ENCODE data around the gene DUSP9.

DUSP9 gene

GRCh38 chrX:153637121-153638040 is 9.6 kb upstream of the DUSP9 start:
- no peak for DNase-seq

GRCh38 chrX:153638041-153638371 is 9.0 kb upstream of the DUSP9 start:
- DNase-seq: no peak

- DNase-seq: no peak
Observed at GRCh38 chrX:153638436-153639176, 8.4 kb upstream of the DUSP9 start.

- DNase-seq: no peak
Observed at GRCh38 chrX:153639177-153640044, 7.6 kb upstream of the DUSP9 start.

GRCh38 chrX:153640045-153640686 is 6.8 kb upstream of the DUSP9 start:
- DNase-seq: no peak

- DNase-seq: no peak
Observed at GRCh38 chrX:153640736-153641575, 6.0 kb upstream of the DUSP9 start.

DNA sequence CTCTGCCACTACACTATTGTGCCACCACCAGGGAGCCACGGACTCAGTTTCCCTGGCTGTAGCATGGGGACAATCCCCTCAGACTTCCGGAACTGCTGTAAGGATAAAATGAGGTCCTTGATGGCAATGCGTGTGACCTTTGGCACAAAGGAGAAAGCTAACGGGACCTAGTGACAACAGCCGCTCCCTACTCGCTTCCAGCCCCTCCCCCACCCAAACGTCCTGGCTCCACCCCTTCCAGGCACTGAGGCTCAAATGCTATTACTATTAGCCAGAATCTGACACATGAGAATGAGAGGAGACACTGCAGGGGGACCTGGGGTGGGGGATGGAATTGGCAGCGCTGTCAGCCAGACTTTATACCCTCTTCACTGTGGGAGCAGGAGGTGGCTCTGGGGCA is 5.4 kb upstream of the DUSP9 start:
- DNase-seq: no peak

DNA sequence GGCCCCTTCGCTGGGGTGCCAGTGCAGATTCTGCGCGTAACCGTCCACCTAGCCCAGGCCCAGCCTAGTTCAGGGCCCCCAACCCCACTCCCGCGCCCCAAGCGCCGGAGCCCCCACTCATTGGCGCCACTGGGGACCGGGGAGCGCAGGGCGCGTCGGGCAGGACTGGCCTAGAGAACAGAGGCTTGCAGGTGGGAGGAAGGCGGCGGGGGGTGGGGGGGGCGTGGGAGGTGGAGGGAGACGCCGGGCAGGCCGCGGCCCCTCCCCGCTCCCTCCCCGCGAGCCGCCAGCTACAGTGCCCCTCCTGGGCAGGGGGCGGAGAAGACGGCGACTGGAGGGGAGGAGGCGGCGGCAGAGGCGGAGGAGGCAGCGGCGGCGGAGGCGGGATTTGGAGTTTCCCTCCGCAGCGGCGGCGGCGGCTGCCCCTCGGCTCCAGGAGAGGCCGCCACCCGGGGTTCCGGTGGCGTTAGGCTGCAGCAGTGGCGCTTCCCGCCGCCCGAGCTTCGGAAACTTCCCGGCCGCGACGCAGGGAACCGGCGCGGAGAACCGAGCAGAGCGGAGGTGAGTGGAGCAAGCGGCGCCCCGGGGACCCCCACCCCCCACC is 4.8 kb upstream of the DUSP9 start:
- no peak for DNase-seq

- DNase-seq: no peak
Observed at GRCh38 chrX:153642655-153643430, 4.2 kb upstream of the DUSP9 start.

DNA sequence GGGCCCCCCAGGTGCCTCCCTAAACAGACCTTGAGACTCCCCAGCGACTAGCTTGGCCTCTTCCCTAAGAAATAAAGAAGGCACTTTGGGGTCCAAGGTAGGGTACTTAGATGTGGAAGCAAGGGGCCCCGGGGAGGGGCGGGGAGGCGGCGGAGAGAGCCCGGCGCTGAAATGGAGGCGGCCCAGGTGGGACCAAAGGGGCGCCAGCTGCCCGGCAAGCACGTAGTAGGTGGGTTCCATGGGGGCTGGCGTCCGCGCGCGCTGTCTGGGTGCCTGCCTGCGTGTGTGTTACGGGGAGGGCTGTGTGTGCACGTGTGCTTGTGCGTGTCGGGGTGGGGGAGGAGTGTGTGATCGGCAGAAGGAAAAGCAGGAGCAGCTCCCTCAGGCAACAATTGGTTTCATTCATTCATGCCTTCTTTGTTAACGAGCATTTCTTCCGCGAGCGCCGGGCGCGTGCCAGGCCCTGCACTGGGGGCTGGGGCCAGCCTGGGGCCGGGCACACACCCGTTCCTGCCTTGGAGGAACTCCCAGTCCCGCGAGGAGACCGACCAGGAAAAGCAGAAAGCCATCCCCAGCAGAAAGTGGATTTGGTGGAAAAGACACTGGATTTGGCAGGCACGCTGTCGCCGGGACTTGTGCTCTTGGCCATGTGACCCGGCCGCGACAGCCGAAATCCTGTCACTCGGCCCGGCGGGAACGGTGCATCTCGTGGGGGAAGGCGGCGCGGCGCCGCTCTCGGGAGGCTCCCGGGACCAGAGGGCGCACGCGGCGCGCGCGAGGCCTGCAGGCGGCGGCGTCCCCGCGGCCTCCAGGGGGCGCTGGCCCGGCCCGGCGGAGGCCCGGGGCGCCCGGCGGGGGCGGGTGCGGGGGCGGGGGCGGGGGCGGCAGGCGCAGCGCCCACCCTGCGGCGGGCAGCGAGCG is 3.3 kb upstream of the DUSP9 start:
- peak; percentile 13 for DNase-seq

- no peak for DNase-seq
Observed at GRCh38 chrX:153644356-153645125, 2.5 kb upstream of the DUSP9 start.

- no peak for DNase-seq
Observed at GRCh38 chrX:153645151-153645550, 1.9 kb upstream of the DUSP9 start.

DNA sequence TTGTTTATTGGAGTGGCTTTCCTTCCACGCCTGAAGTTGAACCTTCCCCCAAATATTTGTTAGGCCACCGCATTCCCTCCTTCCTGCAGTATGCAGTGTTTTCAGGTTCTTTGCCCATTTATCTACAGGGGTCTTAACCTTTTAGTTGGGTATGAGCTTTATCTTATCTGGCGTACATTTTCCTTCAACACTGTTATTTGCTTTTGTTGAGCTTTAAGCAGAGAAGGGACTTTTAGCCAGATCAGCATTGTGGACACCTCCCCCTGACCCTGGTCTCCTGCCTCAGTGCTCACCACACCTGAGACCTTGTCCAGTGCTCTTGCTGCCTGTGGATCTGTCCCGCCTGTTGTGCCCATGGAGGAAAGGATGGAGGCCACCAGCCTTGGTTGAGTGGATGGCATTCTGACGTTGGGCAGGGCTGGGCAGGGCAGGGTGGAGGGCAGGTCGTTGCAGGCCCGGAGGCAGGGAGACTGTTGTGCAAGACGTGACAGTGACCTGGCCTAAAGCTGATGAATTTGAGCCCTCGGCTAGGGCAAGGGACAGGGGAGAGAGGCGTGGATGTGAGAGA is 998 bp upstream of the DUSP9 start:
- no peak for DNase-seq

GRCh38 chrX:153647461-153648357 is 706 bp downstream of the DUSP9 start:
- no peak for DNase-seq

DNA sequence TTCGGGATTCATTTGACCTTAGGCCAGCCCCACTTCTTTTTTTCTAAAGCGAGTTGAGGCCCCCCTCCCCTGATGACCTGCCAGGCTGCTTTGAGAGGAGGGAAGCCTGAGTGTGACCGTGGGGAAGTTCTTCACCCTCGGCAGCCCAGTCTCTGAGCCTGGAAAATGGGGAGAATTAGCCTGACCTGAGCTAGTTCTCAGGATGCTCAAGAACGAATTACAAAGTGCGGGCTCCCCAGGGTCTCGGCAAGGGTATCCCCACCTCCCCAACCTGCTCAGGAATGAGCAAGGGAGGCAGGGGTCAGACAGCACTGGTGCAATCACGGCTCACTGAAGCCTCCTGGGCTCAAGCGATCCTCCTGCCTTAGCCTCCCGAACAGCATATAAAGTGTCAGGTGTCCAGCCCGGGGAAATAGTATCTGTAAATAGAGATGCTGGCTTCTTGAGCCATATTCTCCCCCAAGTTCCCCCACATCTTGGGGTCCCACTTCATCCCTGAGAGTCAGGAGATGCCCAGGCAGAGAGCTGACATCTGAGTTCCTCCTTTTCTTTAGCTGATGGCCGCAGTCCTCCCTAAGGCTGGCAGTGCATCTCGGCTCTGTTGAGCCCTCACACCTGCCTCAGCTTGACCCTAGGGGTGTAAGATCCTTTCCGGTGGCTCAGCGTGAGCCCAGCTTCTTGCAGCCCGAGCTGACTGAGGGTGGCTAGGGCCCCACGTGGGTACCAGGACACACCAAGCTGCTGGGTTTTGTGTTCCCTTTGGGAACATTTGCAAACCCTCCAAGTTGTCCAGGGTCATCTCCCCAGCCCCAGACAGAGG is 1.6 kb downstream of the DUSP9 start:
- no peak for DNase-seq

Measured in suppressor macrophage treated with lipopolysaccharide for 4 hours (primary cell).